GM21723 (cell line): Measurements from ENCODE around the gene TNFSF12.

Source experiments
- ATAC-seq: cut with Tn5 transposase; IDR thresholded peaks from one replicate; pipeline ENCODE4 v1.9.1; 2021; ENCODE audit warnings: mild to moderate bottlenecking, moderate library complexity; ENCODE audit not compliant: unreplicated experiment

Gene TNFSF12

GRCh38 chr17:7563115-7563869 is 14.4 kb downstream of the TNFSF12 start:
- no peak for ATAC-seq

- ATAC-seq = no peak
These were observed 20.7 kb downstream of the TNFSF12 start for GRCh38 chr17:7569571-7569970.

DNA sequence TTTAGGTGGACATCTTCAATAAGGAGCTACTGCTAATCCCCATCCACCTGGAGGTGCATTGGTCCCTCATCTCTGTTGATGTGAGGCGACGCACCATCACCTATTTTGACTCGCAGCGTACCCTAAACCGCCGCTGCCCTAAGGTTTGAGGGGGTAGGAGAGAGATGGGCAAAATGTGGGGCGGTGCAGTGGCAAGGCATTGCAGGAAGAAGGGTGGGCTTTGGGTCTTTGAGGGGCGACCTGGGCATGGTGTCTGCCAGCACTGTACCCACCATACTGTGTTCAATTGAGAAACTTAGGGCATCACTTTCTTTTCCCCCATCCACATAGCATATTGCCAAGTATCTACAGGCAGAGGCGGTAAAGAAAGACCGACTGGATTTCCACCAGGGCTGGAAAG is 21.5 kb downstream of the TNFSF12 start:
- no peak for ATAC-seq

- peak; percentile 89 for ATAC-seq
These were observed 23.4 kb downstream of the TNFSF12 start for GRCh38 chr17:7572338-7572587.

- peak; percentile 5 for ATAC-seq
These were observed 23.9 kb downstream of the TNFSF12 start for GRCh38 chr17:7572588-7573323.

DNA sequence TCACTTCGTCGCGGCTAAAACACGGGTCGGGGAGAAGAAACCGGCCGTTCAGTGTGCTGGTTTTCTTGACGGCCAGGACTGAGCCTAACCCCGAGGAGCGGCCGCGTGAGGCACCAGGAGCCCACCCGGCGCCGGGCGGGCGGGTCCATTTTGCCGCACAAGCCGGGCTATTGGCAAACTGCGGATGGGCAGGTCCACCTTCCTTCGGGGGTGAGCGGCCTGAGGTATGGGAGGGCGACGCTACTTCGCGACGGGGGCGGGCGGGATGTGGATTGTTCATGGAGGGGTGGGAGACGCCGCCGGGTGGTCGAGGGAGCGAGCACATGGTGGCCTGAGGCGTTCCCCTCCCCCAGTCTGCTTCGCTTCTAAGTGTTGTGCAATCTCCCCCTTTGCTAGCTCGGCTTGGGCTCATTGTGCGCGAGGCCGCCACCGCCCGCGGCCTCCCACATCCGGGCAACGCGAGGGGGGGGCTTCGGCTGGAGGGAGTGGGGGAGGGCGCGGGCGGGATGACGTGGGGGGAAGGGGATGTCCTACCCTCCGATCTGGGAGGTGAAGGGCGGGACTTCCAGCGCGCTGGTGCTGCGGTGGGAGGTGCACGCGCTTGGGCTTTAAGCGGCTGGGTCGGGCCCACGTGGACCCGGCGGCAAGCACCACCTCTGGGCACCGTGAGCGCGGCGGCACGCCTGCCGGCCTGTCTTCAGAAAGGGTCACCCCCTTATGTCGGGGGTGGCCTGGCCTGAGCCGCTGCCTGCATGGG is 24.6 kb downstream of the TNFSF12 start:
- ATAC-seq = peak; percentile 28

- no peak for ATAC-seq
These were observed 25.5 kb downstream of the TNFSF12 start for GRCh38 chr17:7574176-7574953.

DNA sequence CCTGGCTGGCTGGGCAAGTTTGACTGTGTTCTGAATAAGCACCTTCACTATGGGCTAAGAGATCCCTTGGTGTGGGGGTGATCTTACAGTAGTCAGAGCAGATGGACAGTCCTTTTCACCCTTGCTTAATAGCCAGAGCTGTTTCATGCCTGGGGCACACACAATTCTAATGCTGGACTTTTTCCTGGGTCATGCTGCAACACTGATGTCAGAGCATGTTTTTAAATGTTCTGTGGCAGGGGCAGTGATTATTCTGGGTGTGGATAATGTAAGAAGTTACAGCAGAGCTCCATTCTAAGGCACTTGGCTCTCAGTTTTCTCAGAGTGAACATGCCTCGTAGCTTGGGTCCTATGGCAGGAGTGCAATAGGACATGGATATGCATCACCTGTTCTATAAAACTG is 26.6 kb downstream of the TNFSF12 start:
- no peak for ATAC-seq

DNA sequence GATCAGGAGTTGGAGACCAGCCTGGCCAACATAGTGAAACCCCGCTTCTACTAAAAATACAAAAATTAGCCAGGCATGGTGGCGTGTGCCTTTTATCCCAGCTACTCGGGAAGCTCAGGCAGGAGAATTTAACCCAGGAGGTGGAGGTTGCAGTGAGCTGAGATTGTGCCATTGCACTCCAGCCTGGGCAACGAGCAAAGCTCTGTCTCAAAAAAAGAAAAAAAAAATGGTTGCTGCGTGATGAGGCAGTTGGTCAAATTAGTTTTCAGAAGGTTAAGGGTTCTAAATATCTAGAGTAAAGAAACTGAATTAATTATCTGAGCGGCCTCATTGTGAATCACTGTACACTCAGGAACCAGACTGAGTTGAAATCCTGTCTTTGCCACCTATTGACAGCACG is 27.1 kb downstream of the TNFSF12 start:
- ATAC-seq = no peak

DNA sequence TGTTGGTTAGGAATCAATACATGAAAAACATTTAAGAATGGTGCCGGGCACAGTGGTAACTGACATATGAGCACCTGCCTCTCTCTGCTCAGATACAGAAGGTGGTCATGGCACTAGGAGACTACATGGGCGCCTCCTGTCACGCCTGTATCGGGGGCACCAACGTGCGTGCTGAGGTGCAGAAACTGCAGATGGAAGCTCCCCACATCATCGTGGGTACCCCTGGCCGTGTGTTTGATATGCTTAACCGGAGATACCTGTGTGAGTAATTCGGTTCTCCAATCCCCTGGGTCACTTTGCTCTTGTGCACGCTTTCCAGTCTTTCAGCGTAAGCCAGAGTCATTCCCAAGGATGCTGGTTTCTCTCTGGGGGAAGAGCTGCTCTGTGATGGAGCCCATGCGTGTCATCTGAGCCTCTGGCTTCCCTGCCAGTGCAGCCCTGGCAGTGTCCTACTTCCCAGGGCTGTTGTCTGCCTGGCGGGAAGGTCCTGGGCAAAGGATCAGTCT is 27.6 kb downstream of the TNFSF12 start:
- ATAC-seq = no peak

GRCh38 chr17:7577327-7578199 is 28.7 kb downstream of the TNFSF12 start:
- no peak for ATAC-seq

DNA sequence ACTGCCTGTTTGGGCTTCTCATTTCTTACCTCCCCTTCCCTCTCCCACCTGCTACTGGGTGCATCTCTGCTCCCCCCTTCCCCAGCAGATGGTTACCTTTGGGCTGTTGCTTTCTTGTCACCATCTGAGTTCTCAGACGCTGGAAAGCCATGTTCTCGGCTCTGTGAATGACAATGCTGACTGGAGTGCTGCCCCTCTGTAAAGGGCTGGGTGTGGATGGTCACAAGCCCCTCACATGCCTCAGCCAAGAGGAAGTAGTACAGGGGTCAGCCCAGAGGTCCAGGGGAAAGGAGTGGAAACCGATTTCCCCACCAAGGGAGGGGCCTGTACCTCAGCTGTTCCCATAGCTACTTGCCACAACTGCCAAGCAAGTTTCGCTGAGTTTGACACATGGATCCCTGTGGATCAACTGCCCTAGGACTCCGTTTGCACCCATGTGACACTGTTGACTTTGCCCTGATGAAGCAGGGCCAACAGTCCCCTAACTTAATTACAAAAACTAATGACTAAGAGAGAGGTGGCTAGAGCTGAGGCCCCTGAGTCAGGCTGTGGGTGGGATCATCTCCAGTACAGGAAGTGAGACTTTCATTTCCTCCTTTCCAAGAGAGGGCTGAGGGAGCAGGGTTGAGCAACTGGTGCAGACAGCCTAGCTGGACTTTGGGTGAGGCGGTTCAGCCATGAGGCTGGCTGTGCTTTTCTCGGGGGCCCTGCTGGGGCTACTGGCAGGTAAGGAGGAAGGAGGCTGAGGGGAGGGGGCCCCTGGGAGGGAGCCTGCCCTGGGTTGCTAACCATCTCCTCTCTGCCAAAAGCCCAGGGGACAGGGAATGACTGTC is 30.4 kb downstream of the TNFSF12 start, which contains the start of gene CD68:
TSS of gene CD68 (plus strand) at position 638 of the 833 bp plus-strand sequence. CDS start at position 678, 40 bp downstream.
- no peak for ATAC-seq

DNA sequence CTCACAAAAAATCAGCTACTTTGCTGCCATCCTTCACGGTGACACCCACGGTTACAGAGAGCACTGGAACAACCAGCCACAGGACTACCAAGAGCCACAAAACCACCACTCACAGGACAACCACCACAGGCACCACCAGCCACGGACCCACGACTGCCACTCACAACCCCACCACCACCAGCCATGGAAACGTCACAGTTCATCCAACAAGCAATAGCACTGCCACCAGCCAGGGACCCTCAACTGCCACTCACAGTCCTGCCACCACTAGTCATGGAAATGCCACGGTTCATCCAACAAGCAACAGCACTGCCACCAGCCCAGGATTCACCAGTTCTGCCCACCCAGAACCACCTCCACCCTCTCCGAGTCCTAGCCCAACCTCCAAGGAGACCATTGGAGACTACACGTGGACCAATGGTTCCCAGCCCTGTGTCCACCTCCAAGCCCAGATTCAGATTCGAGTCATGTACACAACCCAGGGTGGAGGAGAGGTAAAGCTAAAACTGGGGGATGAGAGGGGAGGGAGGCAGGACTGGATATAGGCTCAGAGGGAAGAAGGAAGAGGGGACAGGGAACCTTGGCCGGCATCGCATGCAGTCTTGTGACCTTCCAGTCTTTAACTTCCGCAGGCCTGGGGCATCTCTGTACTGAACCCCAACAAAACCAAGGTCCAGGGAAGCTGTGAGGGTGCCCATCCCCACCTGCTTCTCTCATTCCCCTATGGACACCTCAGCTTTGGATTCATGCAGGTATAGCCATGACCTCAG is 31.2 kb downstream of the TNFSF12 start:
- no peak for ATAC-seq

DNA sequence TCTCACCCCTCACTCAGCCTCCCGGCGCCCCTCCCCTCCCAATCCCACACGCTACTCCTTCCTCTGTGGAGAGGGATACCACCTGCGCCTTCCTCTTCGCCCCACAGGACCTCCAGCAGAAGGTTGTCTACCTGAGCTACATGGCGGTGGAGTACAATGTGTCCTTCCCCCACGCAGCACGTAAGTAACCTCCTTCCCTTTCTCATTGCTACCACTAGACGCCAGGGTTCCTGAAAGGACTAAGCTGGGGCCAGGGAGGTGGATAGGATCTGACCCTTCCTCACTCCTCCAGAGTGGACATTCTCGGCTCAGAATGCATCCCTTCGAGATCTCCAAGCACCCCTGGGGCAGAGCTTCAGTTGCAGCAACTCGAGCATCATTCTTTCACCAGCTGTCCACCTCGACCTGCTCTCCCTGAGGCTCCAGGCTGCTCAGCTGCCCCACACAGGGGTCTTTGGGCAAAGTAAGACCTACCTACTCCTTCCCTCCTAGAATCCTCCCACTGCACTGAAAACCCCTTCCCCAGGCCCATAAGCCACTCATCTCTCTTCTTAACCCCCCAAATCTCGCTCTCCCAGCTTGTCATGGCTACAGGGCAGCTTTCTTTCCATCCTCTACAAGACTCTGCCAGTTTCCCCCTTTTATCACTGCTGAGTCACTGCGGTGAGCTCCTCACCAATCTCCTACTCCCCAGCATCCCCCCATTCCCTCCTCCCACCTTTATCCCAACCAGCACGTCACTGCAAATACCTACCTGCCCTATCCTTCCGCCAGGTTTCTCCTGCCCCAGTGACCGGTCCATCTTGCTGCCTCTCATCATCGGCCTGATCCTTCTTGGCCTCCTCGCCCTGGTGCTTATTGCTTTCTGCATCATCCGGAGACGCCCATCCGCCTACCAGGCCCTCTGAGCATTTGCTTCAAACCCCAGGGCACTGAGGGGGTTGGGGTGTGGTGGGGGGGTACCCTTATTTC is 32.0 kb downstream of the TNFSF12 start:
- ATAC-seq = no peak

- ATAC-seq = no peak
These were observed 33.8 kb downstream of the TNFSF12 start for GRCh38 chr17:7582396-7583252.
